Esophagus muscularis mucosa (tissue), 4 donors: ENCODE data around the gene SPCS2. TPM values are rescaled to one million over a fixed set of nuclear protein-coding genes. Genes with fewer than 3 reads are reported as not detected.

Experiments used
- DNase-seq: peaks from one replicate; pipeline ENCODE4 v3.0.0-alpha.2; 2017; ENCODE audit errors: extremely low spot score
- H3K27ac ChIP-seq, 4 donors: fragments of 200-600 bp; sonication (generic); replicated peaks in 1 of 4; 1 replicate in 3 of 4; 2 replicates in 1 of 4; pipeline ENCODE4 v1.5.1; 2016 to 2019; ENCODE audit warnings: mild to moderate bottlenecking in 1 of 4
- H3K27me3 ChIP-seq, 4 donors: fragments of 200-600 bp; sonication (generic); one replicate each; pipeline versions ENCODE4 v1.5.1 to v1.6.0; 2016 to 2019
- H3K36me3 ChIP-seq, 4 donors: fragments of 200-600 bp; sonication (generic); one replicate each; pipeline ENCODE4 v1.5.1; 2016 to 2019
- H3K4me1 ChIP-seq, 4 donors: fragments of 200-600 bp; sonication (generic); one replicate each; pipeline ENCODE4 v1.5.1; 2016 to 2019
- H3K4me3 ChIP-seq, 4 donors: fragments of 200-600 bp; sonication (generic); 1 replicate in 2 of 4; 2 replicates in 2 of 4; pipeline ENCODE4 v1.5.1; 2016 to 2019; ENCODE audit warnings: mild to moderate bottlenecking in 4 of 4, moderate library complexity in 1 of 4
- H3K9me3 ChIP-seq, 4 donors: fragments of 200-600 bp; sonication (generic); 1 replicate in 3 of 4; 2 replicates in 1 of 4; pipeline ENCODE4 v1.5.1; 2016 to 2019
- EP300 ChIP-seq: sonication (generic); formaldehyde crosslinking; IDR thresholded peaks from one replicate; pipeline ENCODE4 v1.6.1; 2017; ENCODE audit warnings: antibody characterized with exemption
- POLR2A ChIP-seq: fragments of 450-650 bp; IDR thresholded peaks from one replicate; pipeline ENCODE4 v1.6.1; 2017; ENCODE audit warnings: antibody characterized with exemption, moderate library complexity, mild to moderate bottlenecking, low read depth
- POLR2AphosphoS5 ChIP-seq, 2 donors: sonication (generic); formaldehyde crosslinking; IDR thresholded peaks; one replicate each; pipeline ENCODE4 v1.6.1; 2017; ENCODE audit warnings: antibody characterized with exemption in 2 of 2
- WGBS: methylation state at CpG from one replicate; pipeline ENCODE4 v1.1.5; 2018; 5-methylcytosine and 5-hydroxymethylcytosine counted together
- intact Hi-C: fragments of 100-400 bp; cut with DNase I; formaldehyde crosslinking; loops from one replicate; pipeline ENCODE4 v1.15.1; 2023
- total RNA-seq, 4 donors: library from RNA; depleted of rRNA; stranded (reverse); fragments of >200 nt; gene quantifications; one replicate each; pipeline versions ENCODE4 v1.1.0 to v1.2.1, GENCODE V29; 2016
- TF ChIP-seq, protein P1 (sequence below), 3 experiments: fragments of 200-600 bp in 2 of 3; fragments of 450-650 bp in 1 of 3; sonication (generic) in 2 of 3; IDR thresholded peaks; one replicate each; pipeline ENCODE4 v1.5.1; 2017 to 2019; ENCODE audit warnings: antibody characterized with exemption in 3 of 3, mild to moderate bottlenecking in 2 of 3, moderate library complexity in 1 of 3

The SPCS2 gene
- 10 to 100 TPM; 23.6 to 98.7 (median 28.6) TPM for total RNA-seq

GRCh38 chr11:74948898-74949752 lies at the start of gene SPCS2, which contains the start of gene XRRA1:
Gene SPCS2 (plus strand): TSS chr11:74949266. CDS start chr11:74949286, 20 bp downstream.
Gene XRRA1 (minus strand): TSS chr11:74949091. CDS start chr11:74940878, 8,213 bp downstream.
- no peaks in the 10 kb centered on the region for H3K9me3 ChIP-seq
- intact Hi-C loops = no loop called here

GRCh38 chr11:74902342-74902741 lies 46.7 kb upstream of the SPCS2 start:
- intact Hi-C loops = no loop called here
- no peaks in the 10 kb centered on the region for H3K27me3 ChIP-seq
- WGBS = 98% methylated on average over 4 of the region's 4 CpGs
- no peaks in the 10 kb centered on the region for H3K4me1 ChIP-seq
- H3K36me3 ChIP-seq = peaks cover 0 to 29% (median 6%) of the 10 kb centered on the region in 4 donors
- no peak for DNase-seq
- H3K4me3 ChIP-seq = no peak overlapping the region
- peaks cover 0 to 45% (median 13%) of the 10 kb centered on the region in 4 donors for H3K9me3 ChIP-seq
- TF ChIP-seq POLR2AphosphoS5 (IDR thresholded peaks at IDR 0.05) (no peak), EP300 (no peak), POLR2A (no peak)
- TF ChIP-seq, protein P1, sequence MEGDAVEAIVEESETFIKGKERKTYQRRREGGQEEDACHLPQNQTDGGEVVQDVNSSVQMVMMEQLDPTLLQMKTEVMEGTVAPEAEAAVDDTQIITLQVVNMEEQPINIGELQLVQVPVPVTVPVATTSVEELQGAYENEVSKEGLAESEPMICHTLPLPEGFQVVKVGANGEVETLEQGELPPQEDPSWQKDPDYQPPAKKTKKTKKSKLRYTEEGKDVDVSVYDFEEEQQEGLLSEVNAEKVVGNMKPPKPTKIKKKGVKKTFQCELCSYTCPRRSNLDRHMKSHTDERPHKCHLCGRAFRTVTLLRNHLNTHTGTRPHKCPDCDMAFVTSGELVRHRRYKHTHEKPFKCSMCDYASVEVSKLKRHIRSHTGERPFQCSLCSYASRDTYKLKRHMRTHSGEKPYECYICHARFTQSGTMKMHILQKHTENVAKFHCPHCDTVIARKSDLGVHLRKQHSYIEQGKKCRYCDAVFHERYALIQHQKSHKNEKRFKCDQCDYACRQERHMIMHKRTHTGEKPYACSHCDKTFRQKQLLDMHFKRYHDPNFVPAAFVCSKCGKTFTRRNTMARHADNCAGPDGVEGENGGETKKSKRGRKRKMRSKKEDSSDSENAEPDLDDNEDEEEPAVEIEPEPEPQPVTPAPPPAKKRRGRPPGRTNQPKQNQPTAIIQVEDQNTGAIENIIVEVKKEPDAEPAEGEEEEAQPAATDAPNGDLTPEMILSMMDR (IDR thresholded peaks at IDR 0.05) = no peak
- H3K27ac ChIP-seq = no peak overlapping the region

More at GRCh38 chr11:74948898-74949752, at the start of gene SPCS2, which contains the start of gene XRRA1:
- Histone ChIP-seq H3K27me3 (no peaks in the 10 kb centered on the region), H3K36me3 (peaks cover 0 to 16% (median 8%) of the 10 kb centered on the region in 4 donors), H3K4me1 (peaks cover 29 to 58% (median 38%) of the 10 kb centered on the region in 4 donors), H3K4me3 (peak within 1 kb of the TSS; percentile 71 to 84 (median 76)), H3K27ac (peak within 1 kb of the TSS; percentile 79 to 90 (median 82))
- DNase-seq = peak; percentile 99
- WGBS = under 1% methylated on average over 44 of the region's 67 CpGs
- TF ChIP-seq POLR2A (peak; percentile 54), POLR2AphosphoS5 (IDR thresholded peaks at IDR 0.05) (peak; percentile 94 to 98), EP300 (no peak)
- TF ChIP-seq, protein P1 (IDR thresholded peaks at IDR 0.05) = no peak

DNA sequence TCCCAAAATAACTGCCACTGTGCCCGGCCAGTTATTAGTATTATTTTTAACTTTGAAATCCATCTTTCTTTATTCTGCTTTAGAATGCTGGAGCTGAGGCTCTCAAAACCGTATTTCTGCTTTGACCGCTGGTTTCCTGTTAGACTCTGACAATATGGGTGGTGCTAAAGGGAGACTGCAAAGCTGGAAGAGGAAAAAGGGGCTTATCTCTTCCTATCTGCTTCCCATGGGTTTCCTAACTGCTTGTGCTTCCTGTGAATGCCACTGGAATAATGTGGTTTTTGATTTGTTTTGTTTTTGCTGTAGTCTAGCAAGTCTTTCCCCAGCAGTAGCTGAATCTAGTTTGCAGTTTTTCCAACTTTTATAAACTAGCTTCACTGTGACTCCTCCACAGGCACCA lies 43.7 kb upstream of the SPCS2 start:
- H3K27me3 ChIP-seq = no peaks in the 10 kb centered on the region
- H3K4me1 ChIP-seq = no peaks in the 10 kb centered on the region
- H3K27ac ChIP-seq = no peak overlapping the region
- peaks cover 0 to 22% (median 12%) of the 10 kb centered on the region in 4 donors for H3K9me3 ChIP-seq
- peaks cover 0 to 59% (median 13%) of the 10 kb centered on the region in 4 donors for H3K36me3 ChIP-seq
- intact Hi-C loops = no loop called here
- H3K4me3 ChIP-seq = no peak overlapping the region
- TF ChIP-seq POLR2A = no peak
- TF ChIP-seq, protein P1 (IDR thresholded peaks at IDR 0.05) = no peak
- TF ChIP-seq EP300 = no peak
- TF ChIP-seq POLR2AphosphoS5 (IDR thresholded peaks at IDR 0.05) = no peak
- DNase-seq = no peak
- 46% methylated on average over 3 of the region's 3 CpGs for WGBS

- H3K27me3 ChIP-seq = no peaks in the 10 kb centered on the region
- no peaks in the 10 kb centered on the region for H3K9me3 ChIP-seq
- H3K27ac ChIP-seq = no peak overlapping the region
- no peak for DNase-seq
- intact Hi-C loops = no loop called here
- WGBS = 60% methylated on average over 4 of the region's 4 CpGs
- TF ChIP-seq POLR2AphosphoS5 (IDR thresholded peaks at IDR 0.05) (no peak), EP300 (no peak), POLR2A (no peak)
- TF ChIP-seq, protein P1 (IDR thresholded peaks at IDR 0.05) = no peak
- no peaks in the 10 kb centered on the region for H3K4me1 ChIP-seq
- H3K4me3 ChIP-seq = no peak overlapping the region
- H3K36me3 ChIP-seq = peaks cover 0 to 84% (median 21%) of the 10 kb centered on the region in 4 donors
Observed at GRCh38 chr11:74909385-74909784, 39.7 kb upstream of the SPCS2 start.
